K562 treated with DMSO at 1 percent for 24 hours (cell line): Measurements from ENCODE around the gene HYCC2. TPM values are rescaled to one million over a fixed set of nuclear protein-coding genes. Genes with fewer than 3 reads are reported as not detected.

Source experiments
- total RNA-seq: library from RNA; unstranded; fragments of 300-600 nt; gene quantifications from 2 replicates; pipeline ENCODE4 v1.2.3, GENCODE V29; 2022; ENCODE audit warnings: low read depth; ENCODE audit not compliant: insufficient read depth

Gene HYCC2
- 3.5 and 6.3 TPM in 2 replicates for total RNA-seq

DNA sequence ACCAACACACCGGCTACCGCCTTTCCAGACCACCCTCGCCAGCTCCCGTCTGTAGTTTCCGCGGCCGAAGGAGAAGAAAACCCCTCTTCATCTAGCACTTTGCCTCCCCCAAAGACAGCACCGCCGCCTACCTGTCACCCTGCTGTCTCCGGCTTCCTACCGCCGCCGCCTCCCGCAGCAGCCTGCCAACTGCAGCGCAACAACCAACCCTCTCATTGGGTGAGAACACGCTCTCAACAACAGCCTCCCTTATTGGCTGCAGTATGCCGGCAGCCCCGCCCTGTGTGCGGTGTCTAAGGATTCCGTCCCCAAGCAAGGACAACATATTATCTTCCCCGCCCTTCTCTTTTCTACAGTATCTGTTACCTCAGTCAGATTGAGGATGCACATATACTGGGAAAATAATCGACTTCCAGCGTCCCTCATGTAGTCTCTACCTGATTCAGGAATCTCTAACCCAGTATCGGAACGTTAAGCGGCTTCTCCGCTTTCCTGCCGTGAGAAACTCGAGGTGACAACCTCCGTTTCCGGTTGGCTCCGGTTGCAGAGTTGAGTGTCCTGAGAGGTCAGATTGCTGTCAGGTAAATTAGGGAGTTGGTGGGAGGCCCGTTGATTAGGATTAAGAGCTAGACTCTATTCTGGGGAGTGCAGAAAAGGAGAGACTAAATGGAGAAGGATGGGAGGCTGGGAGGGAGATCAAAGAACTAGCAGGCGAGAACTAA lies at the start of gene HYCC2, which contains the start of gene NDUFB3:
Gene HYCC2 (minus strand): TSS at position 193 of the 722 bp plus-strand sequence. CDS start 47,662 bp downstream, outside the sequence.
Gene NDUFB3 (plus strand): TSS at position 523 of the 722 bp plus-strand sequence. CDS start 6,882 bp downstream, outside the sequence.

DNA sequence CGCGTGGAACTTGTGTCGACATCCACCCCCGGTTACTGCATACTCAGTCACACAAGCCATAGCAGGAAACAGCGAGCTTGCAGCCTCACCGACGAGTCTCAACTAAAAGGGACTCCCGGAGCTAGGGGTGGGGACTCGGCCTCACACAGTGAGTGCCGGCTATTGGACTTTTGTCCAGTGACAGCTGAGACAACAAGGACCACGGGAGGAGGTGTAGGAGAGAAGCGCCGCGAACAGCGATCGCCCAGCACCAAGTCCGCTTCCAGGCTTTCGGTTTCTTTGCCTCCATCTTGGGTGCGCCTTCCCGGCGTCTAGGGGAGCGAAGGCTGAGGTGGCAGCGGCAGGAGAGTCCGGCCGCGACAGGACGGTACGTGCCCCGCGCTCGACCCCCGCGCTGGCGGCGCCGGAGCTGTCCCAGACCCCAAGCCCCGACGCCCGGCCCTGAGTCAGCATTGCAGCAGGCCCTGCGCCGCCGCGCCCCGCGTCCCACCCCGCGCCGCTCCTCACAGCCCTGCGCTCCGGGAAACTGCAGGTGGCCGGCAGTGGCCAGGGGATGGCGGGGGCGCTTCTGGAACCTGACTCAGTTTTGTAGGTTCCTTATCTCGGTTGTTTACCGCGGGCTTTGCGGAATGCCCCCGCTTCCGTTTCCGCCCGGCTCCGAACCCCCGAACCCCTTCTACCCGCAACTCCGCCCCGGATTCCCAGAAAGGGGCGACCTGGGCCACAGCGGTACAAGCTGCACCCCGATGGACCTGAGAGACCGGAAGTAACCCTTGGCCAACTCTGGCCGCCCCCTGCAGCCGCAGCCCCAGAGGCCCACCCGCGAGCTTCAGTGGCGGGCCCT lies 44.9 kb upstream of the HYCC2 start, which contains the start of gene CFLAR:
Gene CFLAR (plus strand): TSS at position 50 of the 844 bp plus-strand sequence. CDS start 13,702 bp downstream, outside the sequence.

Other genes starting within 250 kb of the HYCC2 start
- 18.3 and 20.1 TPM in 2 replicates for gene CLK1, start 207.0 kb downstream of the HYCC2 start, total RNA-seq
- gene PPIL3, start 182.6 kb downstream of the HYCC2 start, total RNA-seq = 11.6 and 14.4 TPM in 2 replicates
- gene NIF3L1, start 182.3 kb downstream of the HYCC2 start, total RNA-seq = 23.7 and 25.8 TPM in 2 replicates
- 5.1 and 7.7 TPM in 2 replicates for gene ORC2, start 108.0 kb downstream of the HYCC2 start, total RNA-seq
- 32.7 and 58.0 TPM in 2 replicates for gene NDUFB3, start 330 bp upstream of the HYCC2 start, total RNA-seq
- gene CFLAR, start 44.5 kb upstream of the HYCC2 start, total RNA-seq = 22.4 and 25.7 TPM in 2 replicates
- 8.3 and 8.7 TPM in 2 replicates for gene CASP10, start 111.5 kb upstream of the HYCC2 start, total RNA-seq
- 18.8 and 21.0 TPM in 2 replicates for gene CASP8, start 188.9 kb upstream of the HYCC2 start, total RNA-seq